Neuron (in vitro differentiated cells): ENCODE measurements around the gene HUS1.

Source experiments
- H2AFZ ChIP-seq: one replicate; pipeline ENCODE4 v1.6.1; 2013; ENCODE audit warnings: low read depth, mild to moderate bottlenecking, inconsistent platforms, low read length, moderate library complexity
- H3K27me3 ChIP-seq: one replicate; pipeline ENCODE4 v1.6.1; 2013; ENCODE audit warnings: low read length; ENCODE audit not compliant: insufficient read depth
- H3K36me3 ChIP-seq: one replicate; pipeline ENCODE4 v1.6.1; 2013; ENCODE audit warnings: low read length; ENCODE audit not compliant: insufficient read depth
- H3K4me1 ChIP-seq: one replicate; pipeline ENCODE4 v1.6.1; 2013; ENCODE audit warnings: low read length; ENCODE audit not compliant: insufficient read depth
- H3K4me3 ChIP-seq: 2 replicates; pipeline ENCODE4 v1.5.1; 2013; ENCODE audit warnings: mild to moderate bottlenecking, low read length, moderate library complexity
- H3K9me3 ChIP-seq: one replicate; pipeline ENCODE4 v1.6.1; 2013; ENCODE audit warnings: low read length

Gene HUS1

GRCh38 chr7:47968847-47969774, 10.3 kb downstream of the HUS1 start:
- H3K27me3 ChIP-seq = no peaks in the 10 kb centered on the region
- H3K4me3 ChIP-seq = no peak overlapping the region
- no peaks in the 10 kb centered on the region for H3K4me1 ChIP-seq
- no peak overlapping the region for H2AFZ ChIP-seq
- peaks cover 57% of the 10 kb centered on the region for H3K36me3 ChIP-seq
- H3K9me3 ChIP-seq = no peaks in the 10 kb centered on the region

- Histone ChIP-seq H3K4me3 (no peak overlapping the region), H3K9me3 (no peaks in the 10 kb centered on the region), H3K36me3 (peaks cover 57% of the 10 kb centered on the region), H2AFZ (no peak overlapping the region), H3K27me3 (no peaks in the 10 kb centered on the region), H3K4me1 (no peaks in the 10 kb centered on the region)
These were observed 11.7 kb downstream of the HUS1 start for GRCh38 chr7:47967708-47968107.

GRCh38 chr7:47967123-47967522, 12.3 kb downstream of the HUS1 start:
- Histone ChIP-seq H3K27me3 (no peaks in the 10 kb centered on the region), H2AFZ (no peak overlapping the region), H3K4me1 (no peaks in the 10 kb centered on the region), H3K9me3 (no peaks in the 10 kb centered on the region), H3K36me3 (peaks cover 58% of the 10 kb centered on the region), H3K4me3 (no peak overlapping the region)

GRCh38 chr7:47965456-47965855, 14.0 kb downstream of the HUS1 start:
- Histone ChIP-seq H3K4me1 (no peaks in the 10 kb centered on the region), H2AFZ (no peak overlapping the region), H3K4me3 (no peak overlapping the region), H3K27me3 (no peaks in the 10 kb centered on the region), H3K9me3 (no peaks in the 10 kb centered on the region), H3K36me3 (peaks cover 70% of the 10 kb centered on the region)

DNA sequence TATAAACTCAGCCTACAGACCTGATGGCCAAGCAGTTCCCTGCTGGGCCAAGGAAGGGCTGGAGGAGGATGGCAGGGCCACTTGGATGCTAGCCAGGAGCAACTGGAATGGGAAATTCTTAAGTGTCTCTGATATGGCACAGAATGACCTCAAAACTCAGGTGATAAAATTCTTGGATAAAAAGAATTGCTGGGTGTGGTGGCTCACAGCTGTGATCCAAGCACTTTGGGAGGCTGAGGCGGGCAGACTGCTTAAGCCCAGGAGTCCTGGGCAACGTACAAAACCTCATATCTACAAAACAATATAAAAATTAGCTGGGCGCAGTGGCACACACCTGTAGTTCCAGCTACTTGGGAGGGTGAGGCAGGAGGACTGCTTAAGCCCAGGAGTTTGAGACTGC, 17.2 kb downstream of the HUS1 start:
- no peak overlapping the region for H2AFZ ChIP-seq
- H3K4me3 ChIP-seq = no peak overlapping the region
- H3K36me3 ChIP-seq = peaks cover 60% of the 10 kb centered on the region
- no peaks in the 10 kb centered on the region for H3K27me3 ChIP-seq
- no peaks in the 10 kb centered on the region for H3K9me3 ChIP-seq
- no peaks in the 10 kb centered on the region for H3K4me1 ChIP-seq

- Histone ChIP-seq H3K4me3 (no peak overlapping the region), H3K36me3 (peaks cover 28% of the 10 kb centered on the region), H3K4me1 (no peaks in the 10 kb centered on the region), H3K9me3 (no peaks in the 10 kb centered on the region), H2AFZ (no peak overlapping the region), H3K27me3 (no peaks in the 10 kb centered on the region)
These were observed 22.3 kb downstream of the HUS1 start for GRCh38 chr7:47957156-47957555.

DNA sequence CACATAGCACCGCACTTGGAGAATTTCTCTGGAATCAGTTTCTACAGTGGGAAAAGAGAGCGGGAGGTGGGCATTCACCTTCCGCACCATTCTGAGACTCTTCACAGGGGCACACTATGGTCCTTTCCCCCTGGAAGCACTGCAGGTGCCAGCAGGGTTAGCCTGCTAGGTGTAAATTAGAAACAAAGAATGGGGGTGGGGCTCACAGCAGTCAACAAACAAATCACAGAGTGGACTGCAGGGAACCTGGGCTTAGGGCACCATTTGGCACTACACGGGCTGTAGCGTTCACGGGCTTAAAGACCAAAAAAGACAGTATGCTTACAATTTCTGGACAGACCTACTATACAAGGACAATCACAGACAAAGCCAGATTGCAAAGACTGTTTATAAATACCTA, 23.2 kb downstream of the HUS1 start:
- H3K9me3 ChIP-seq = no peaks in the 10 kb centered on the region
- H3K4me1 ChIP-seq = no peaks in the 10 kb centered on the region
- no peak overlapping the region for H3K4me3 ChIP-seq
- no peaks in the 10 kb centered on the region for H3K27me3 ChIP-seq
- H3K36me3 ChIP-seq = peaks cover 20% of the 10 kb centered on the region
- H2AFZ ChIP-seq = no peak overlapping the region

GRCh38 chr7:47954231-47954911, 25.0 kb downstream of the HUS1 start:
- H3K27me3 ChIP-seq = no peaks in the 10 kb centered on the region
- peaks cover 16% of the 10 kb centered on the region for H3K36me3 ChIP-seq
- no peaks in the 10 kb centered on the region for H3K4me1 ChIP-seq
- H3K9me3 ChIP-seq = no peaks in the 10 kb centered on the region
- H3K4me3 ChIP-seq = no peak overlapping the region
- no peak overlapping the region for H2AFZ ChIP-seq

DNA sequence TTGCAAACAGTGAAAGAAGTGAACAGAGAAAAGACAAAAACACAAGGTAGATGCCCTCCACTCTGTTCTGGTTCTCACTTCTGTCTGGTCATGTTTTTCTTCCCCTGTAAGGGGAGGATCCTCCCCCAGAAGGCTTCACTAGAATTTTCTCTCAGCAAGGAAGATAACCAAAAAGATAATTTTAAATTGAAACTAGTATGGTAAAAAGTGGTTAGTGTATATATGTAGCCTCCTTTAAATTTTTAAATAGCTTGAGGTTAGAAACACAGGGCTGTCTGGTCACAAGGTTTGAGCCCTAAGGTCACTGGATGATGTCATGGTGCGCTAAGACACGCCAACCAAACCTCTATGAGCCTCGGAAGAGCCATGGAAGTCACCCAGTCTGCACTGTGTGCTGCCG, 25.6 kb downstream of the HUS1 start:
- H3K27me3 ChIP-seq = no peaks in the 10 kb centered on the region
- no peak overlapping the region for H3K4me3 ChIP-seq
- no peaks in the 10 kb centered on the region for H3K4me1 ChIP-seq
- H2AFZ ChIP-seq = no peak overlapping the region
- H3K36me3 ChIP-seq = peaks cover 16% of the 10 kb centered on the region
- no peaks in the 10 kb centered on the region for H3K9me3 ChIP-seq

DNA sequence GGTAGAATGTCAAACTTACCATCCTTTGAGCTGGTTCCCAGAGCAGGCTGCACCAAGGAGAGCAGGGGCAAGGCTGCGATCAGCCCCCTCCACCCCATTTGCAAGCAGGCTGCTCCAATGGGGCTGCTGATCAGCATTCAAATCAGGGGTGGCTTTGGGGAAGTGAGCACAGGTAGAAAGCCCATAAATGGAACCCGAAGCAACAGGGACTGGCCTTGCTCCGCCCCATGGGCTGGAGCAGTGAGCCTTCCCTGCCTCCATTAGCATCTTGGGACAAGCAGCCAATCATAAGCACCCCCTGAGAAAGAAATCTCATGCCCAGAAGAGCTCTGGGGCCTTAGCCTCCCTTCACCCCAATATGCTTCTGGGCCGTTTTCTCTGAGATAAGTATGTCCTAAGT, 27.2 kb downstream of the HUS1 start:
- Histone ChIP-seq H2AFZ (no peak overlapping the region), H3K36me3 (peaks cover 16% of the 10 kb centered on the region), H3K9me3 (no peaks in the 10 kb centered on the region), H3K4me3 (no peak overlapping the region), H3K4me1 (no peaks in the 10 kb centered on the region), H3K27me3 (no peaks in the 10 kb centered on the region)

DNA sequence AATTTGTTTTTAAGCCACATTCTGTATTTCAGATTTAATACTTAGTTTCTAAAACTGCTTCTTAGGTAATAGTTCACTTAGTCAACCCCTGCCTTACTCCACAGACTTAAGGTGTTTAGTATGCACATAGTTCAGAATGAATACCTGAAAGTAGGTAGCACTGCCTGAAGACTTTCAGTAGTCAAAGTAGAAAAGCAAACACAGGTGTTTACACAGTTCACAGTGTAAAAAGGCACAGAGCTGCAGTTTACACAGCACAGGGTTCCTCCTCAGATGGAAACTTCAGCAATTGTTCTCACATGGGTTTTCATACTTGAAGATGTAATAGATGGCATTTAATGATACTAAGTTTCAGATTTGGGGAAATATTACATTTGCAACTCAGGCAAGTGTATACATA, 28.0 kb downstream of the HUS1 start:
- H3K4me3 ChIP-seq = no peak overlapping the region
- H3K9me3 ChIP-seq = no peaks in the 10 kb centered on the region
- no peaks in the 10 kb centered on the region for H3K27me3 ChIP-seq
- H3K36me3 ChIP-seq = peaks cover 11% of the 10 kb centered on the region
- H3K4me1 ChIP-seq = no peaks in the 10 kb centered on the region
- no peak overlapping the region for H2AFZ ChIP-seq

DNA sequence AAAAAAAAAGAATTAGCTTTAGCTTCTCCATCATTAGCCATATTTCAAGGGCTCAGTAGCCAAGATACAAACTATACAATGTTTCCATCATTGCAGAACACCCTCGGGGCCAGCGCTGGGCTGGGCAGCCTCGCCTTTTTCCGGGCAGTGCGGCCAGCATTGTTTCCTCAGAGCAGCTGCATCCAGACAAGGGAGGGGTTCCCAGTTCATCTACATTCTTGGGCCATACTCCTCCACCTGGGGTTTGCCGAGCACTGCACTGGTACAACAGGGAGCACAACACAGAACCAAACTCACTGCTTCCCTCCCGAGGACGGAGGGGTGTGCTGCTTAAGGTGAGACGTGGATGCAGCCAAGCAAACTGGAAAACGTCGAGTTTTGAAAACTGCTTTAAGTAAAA, 28.7 kb downstream of the HUS1 start:
- no peak overlapping the region for H3K4me3 ChIP-seq
- no peak overlapping the region for H2AFZ ChIP-seq
- H3K9me3 ChIP-seq = no peaks in the 10 kb centered on the region
- H3K4me1 ChIP-seq = no peaks in the 10 kb centered on the region
- no peaks in the 10 kb centered on the region for H3K27me3 ChIP-seq
- peaks cover 8% of the 10 kb centered on the region for H3K36me3 ChIP-seq

DNA sequence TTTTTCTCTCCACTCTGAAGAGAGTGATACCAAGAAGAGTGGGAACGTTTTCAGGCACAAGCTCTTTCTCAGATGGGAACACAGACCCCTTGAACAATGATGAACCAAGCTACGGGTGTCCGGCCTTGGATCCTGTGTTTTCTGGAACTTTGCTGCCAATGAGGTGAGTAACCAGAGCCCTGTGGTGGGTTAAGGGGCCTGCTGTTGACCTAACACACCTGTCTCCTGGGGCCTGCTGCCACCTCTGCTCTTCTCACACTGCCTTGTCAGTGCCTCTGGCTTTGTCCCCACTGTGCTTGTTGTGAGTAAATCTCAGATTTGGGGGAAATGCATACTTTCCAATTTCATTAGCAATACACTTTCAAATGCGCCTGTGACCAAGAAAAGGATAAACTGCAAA, 29.7 kb downstream of the HUS1 start:
- no peak overlapping the region for H2AFZ ChIP-seq
- no peaks in the 10 kb centered on the region for H3K9me3 ChIP-seq
- no peak overlapping the region for H3K4me3 ChIP-seq
- H3K36me3 ChIP-seq = peaks cover 3% of the 10 kb centered on the region
- H3K27me3 ChIP-seq = no peaks in the 10 kb centered on the region
- no peaks in the 10 kb centered on the region for H3K4me1 ChIP-seq
